Muscle layer of duodenum (tissue), 2 donors: Measurements from ENCODE around the gene EPB41.

ENCODE experiments used
- H3K27ac ChIP-seq: one replicate; pipeline ENCODE4 v1.7.0; 2013; ENCODE audit warnings: mild to moderate bottlenecking, low read length
- H3K27me3 ChIP-seq: one replicate; pipeline ENCODE4 v1.7.0; 2013; ENCODE audit warnings: low read depth, mild to moderate bottlenecking, control low read depth, low read length
- H3K36me3 ChIP-seq, 2 donors: one replicate each; pipeline ENCODE4 v1.7.0; 2013; ENCODE audit warnings: low read length in 2 of 2, control low read depth in 1 of 2, mild to moderate bottlenecking in 1 of 2; ENCODE audit not compliant: insufficient read depth in 2 of 2, control insufficient read depth in 1 of 2
- H3K4me1 ChIP-seq, 2 donors: one replicate each; pipeline ENCODE4 v1.7.0; 2013; ENCODE audit warnings: low read length in 2 of 2, mild to moderate bottlenecking in 2 of 2, control low read depth in 1 of 2, moderate library complexity in 1 of 2; ENCODE audit not compliant: insufficient read depth in 2 of 2, control insufficient read depth in 1 of 2
- H3K4me3 ChIP-seq, 2 donors: one replicate each; pipeline ENCODE4 v1.7.0; 2013; ENCODE audit warnings: low read length in 2 of 2, low read depth in 1 of 2, mild to moderate bottlenecking in 1 of 2
- H3K9me3 ChIP-seq, 2 donors: one replicate each; pipeline ENCODE4 v1.7.0; 2013; ENCODE audit warnings: low read length in 2 of 2, control low read depth in 1 of 2, mild to moderate bottlenecking in 1 of 2; ENCODE audit not compliant: control insufficient read depth in 1 of 2
- donor health status: healthy.

The EPB41 gene

GRCh38 chr1:28910379-28911115, 3.8 kb upstream of the EPB41 start:
- Histone ChIP-seq H3K27me3 (no peaks in the 10 kb centered on the region), H3K9me3 (no peaks in the 10 kb centered on the region), H3K27ac (no peak overlapping the region), H3K36me3 (no peaks in the 10 kb centered on the region), H3K4me3 (no peak overlapping the region), H3K4me1 (peaks cover 0 to 15% of the 10 kb centered on the region in 2 donors)

- Histone ChIP-seq H3K4me1 (peaks cover 0 to 15% of the 10 kb centered on the region in 2 donors), H3K27me3 (no peaks in the 10 kb centered on the region), H3K27ac (no peak overlapping the region), H3K36me3 (no peaks in the 10 kb centered on the region), H3K9me3 (no peaks in the 10 kb centered on the region), H3K4me3 (peak overlapping the region; percentile 66 to 71)
Observed at GRCh38 chr1:28913786-28914227, 562 bp upstream of the EPB41 start.

DNA sequence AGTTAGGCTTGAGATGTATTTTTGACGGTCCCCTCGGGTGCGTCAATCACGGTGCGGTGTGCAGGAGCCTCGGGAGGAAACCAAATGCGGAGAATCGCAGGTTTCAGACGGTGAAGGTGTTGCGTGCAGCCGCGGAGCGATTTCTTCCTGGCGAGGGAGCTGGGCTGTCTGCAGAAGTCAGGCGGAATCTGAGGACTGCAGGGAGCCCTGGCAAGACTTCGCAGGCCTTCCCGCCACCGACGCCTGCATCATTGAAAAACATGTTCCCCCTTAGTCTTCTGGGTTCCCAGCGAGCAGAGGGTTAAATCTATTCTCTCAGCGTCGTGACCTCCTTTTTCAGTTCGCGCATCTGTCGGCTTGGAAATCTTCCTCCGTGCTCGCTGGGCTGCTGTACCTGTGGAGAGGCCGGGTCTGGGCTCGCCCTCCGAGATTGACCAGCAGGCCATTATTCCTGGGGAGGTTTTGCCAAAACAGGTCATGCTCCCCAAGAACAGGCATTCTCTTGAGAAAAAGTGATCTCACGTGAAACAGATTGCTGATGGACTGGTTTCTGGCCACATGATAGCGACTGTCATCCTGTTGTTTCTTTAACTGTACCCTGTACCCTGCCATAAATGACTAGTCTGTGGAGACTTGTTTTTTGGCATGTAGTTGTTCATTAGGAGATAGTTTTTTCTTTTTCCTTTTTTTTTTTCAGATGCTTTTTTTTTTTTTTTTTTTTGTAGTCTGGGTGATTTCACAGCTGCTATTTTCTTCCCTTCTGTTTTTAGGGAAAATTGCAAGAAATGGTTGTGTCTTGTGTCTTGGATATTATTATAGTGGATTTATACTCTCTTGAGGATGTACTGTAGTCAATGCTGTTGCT, 894 bp downstream of the EPB41 start:
- H3K27ac ChIP-seq, result no peak overlapping the region
- peak overlapping the region; percentile 62 to 71 for H3K4me3 ChIP-seq

DNA sequence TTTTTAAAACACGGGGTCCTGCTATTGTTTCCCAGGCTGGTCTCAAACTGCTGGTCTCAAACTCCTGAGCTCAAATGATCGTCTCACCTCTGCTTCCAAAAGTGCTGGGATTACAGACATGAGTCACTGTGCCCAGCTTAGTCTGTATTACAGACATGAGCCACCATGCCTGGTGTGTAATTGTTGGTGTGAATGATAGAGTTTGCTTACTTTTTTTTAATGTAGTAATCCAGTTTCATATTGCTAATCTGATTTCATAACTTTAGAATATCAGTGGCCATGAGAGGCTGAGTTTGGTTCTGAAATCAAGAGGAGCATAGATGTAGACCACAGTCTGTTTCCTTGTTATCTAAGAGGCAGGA, 3.4 kb downstream of the EPB41 start:
- Histone ChIP-seq H3K36me3 (no peaks in the 10 kb centered on the region), H3K9me3 (no peaks in the 10 kb centered on the region), H3K27ac (no peak overlapping the region), H3K4me1 (peaks cover 0 to 15% of the 10 kb centered on the region in 2 donors), H3K27me3 (no peaks in the 10 kb centered on the region), H3K4me3 (no peak overlapping the region)

More for the DNA sequence above, 894 bp downstream of the EPB41 start:
- no peaks in the 10 kb centered on the region for H3K9me3 ChIP-seq
- H3K4me1 ChIP-seq, result peaks cover 0 to 15% of the 10 kb centered on the region in 2 donors
- no peaks in the 10 kb centered on the region for H3K36me3 ChIP-seq
- H3K27me3 ChIP-seq, result no peaks in the 10 kb centered on the region

- H3K4me3 ChIP-seq, result no peak overlapping the region
- H3K27ac ChIP-seq, result no peak overlapping the region
- no peaks in the 10 kb centered on the region for H3K27me3 ChIP-seq
- H3K36me3 ChIP-seq, result no peaks in the 10 kb centered on the region
- H3K9me3 ChIP-seq, result no peaks in the 10 kb centered on the region
- no peaks in the 10 kb centered on the region for H3K4me1 ChIP-seq
Observed at GRCh38 chr1:28921286-28921869, 7.0 kb downstream of the EPB41 start.

- H3K4me1 ChIP-seq, result peaks cover 0 to 9% of the 10 kb centered on the region in 2 donors
- no peak overlapping the region for H3K4me3 ChIP-seq
- H3K9me3 ChIP-seq, result no peaks in the 10 kb centered on the region
- no peaks in the 10 kb centered on the region for H3K27me3 ChIP-seq
- H3K36me3 ChIP-seq, result no peaks in the 10 kb centered on the region
- H3K27ac ChIP-seq, result no peak overlapping the region
Observed at GRCh38 chr1:28925350-28925891, 11.1 kb downstream of the EPB41 start.

DNA sequence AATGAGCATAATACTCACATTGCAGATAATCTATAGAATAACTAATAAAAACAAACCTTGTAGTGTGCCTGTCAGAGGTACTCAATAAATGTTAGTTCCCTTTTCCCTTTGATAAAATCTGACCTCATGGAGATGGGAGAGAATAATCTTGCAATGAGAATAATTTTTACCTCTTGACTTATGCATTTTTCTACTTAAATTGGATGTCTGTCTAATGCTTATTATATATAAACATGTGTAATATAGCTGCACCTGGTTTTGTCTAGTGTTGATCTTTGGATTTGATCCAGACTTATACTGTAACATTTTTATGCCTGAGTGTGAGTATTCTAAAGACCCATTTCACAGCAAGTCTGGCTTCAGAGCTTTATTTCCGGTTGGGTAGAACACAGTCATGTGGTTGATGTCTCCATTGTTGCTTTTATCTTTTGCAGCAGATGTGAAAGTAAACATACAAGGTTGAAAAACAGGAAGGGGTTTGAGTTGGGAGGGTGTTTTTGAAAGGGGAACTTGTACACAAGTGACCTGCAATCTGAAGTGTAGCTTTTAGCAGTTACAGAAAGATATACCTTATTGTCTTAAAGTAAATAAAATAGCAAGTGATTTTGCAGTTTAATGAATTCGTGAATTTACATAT, 12.4 kb downstream of the EPB41 start:
- Histone ChIP-seq H3K27ac (peak overlapping the region; percentile 53), H3K9me3 (no peaks in the 10 kb centered on the region), H3K4me1 (peaks cover 0 to 9% of the 10 kb centered on the region in 2 donors), H3K36me3 (no peaks in the 10 kb centered on the region), H3K4me3 (no peak overlapping the region), H3K27me3 (no peaks in the 10 kb centered on the region)

DNA sequence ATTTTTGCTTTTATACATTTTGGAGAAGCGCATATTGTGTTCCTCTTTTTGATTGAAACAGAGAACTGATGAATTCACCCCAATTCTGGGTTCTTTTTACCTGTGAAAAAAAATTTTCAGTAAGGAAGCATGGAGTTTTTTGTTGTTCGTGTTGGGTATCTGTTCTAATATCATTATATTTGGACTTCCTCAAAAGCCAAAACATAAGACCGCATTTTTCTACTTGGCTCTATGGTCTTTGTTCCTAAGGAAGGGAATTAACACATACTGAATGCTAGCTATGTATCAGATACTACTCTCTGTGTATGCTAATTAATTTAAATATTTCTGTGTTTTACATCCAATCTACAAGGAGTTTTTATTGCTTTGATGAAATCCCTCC, 12.9 kb downstream of the EPB41 start:
- no peaks in the 10 kb centered on the region for H3K27me3 ChIP-seq
- no peaks in the 10 kb centered on the region for H3K36me3 ChIP-seq
- H3K27ac ChIP-seq, result peak overlapping the region; percentile 53
- H3K9me3 ChIP-seq, result no peaks in the 10 kb centered on the region
- H3K4me1 ChIP-seq, result peaks cover 0 to 9% of the 10 kb centered on the region in 2 donors
- H3K4me3 ChIP-seq, result no peak overlapping the region

GRCh38 chr1:28927648-28928313, 13.4 kb downstream of the EPB41 start:
- H3K27ac ChIP-seq, result peak overlapping the region; percentile 53
- H3K4me1 ChIP-seq, result peaks cover 0 to 9% of the 10 kb centered on the region in 2 donors
- no peaks in the 10 kb centered on the region for H3K27me3 ChIP-seq
- no peaks in the 10 kb centered on the region for H3K36me3 ChIP-seq
- H3K9me3 ChIP-seq, result no peaks in the 10 kb centered on the region
- H3K4me3 ChIP-seq, result no peak overlapping the region

GRCh38 chr1:28928314-28928941, 14.1 kb downstream of the EPB41 start:
- no peaks in the 10 kb centered on the region for H3K27me3 ChIP-seq
- H3K4me1 ChIP-seq, result peaks cover 0 to 9% of the 10 kb centered on the region in 2 donors

More at GRCh38 chr1:28928314-28928941, 14.1 kb downstream of the EPB41 start:
- Histone ChIP-seq H3K36me3 (no peaks in the 10 kb centered on the region), H3K4me3 (no peak overlapping the region), H3K27ac (peak overlapping the region; percentile 53), H3K9me3 (no peaks in the 10 kb centered on the region)
